PC-9 (cell line): ENCODE results near the gene SDK2.

Source experiments
- EZH2 ChIP-seq: fragments of 200-600 bp; sonication (generic); IDR thresholded peaks from 2 replicates; pipeline ENCODE4 v1.8.0; 2017; ENCODE audit warnings: antibody characterized with exemption, low read depth
- TF ChIP-seq, protein P1 (sequence below): fragments of 200-600 bp; sonication (generic); conservative IDR thresholded peaks from 2 replicates; pipeline ENCODE4 v1.6.1; 2017; ENCODE audit warnings: mixed run types, antibody characterized with exemption, mild to moderate bottlenecking, moderate library complexity

DNA sequence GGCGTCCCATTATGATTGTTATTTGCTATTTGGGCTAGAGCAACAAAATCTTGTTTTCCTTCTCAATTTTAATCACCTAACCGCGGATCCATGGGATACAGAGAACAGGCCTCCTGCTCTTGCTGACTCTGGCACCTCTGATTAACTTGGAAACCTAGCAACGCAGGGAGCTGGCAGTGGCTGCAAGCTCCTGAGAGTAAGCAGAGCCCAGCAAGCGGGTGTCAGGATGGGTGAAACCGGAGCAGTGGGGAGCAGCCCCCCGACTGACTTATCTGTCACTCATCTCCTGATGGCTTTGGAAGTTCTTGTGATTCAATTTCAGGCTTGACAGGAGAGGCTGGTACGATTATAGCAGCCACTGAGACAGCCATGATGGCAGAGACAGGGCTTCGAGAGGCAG, 286.9 kb downstream of the SDK2 start:
- TF ChIP-seq, protein P1, sequence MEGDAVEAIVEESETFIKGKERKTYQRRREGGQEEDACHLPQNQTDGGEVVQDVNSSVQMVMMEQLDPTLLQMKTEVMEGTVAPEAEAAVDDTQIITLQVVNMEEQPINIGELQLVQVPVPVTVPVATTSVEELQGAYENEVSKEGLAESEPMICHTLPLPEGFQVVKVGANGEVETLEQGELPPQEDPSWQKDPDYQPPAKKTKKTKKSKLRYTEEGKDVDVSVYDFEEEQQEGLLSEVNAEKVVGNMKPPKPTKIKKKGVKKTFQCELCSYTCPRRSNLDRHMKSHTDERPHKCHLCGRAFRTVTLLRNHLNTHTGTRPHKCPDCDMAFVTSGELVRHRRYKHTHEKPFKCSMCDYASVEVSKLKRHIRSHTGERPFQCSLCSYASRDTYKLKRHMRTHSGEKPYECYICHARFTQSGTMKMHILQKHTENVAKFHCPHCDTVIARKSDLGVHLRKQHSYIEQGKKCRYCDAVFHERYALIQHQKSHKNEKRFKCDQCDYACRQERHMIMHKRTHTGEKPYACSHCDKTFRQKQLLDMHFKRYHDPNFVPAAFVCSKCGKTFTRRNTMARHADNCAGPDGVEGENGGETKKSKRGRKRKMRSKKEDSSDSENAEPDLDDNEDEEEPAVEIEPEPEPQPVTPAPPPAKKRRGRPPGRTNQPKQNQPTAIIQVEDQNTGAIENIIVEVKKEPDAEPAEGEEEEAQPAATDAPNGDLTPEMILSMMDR = no peak
- no peak for TF ChIP-seq EZH2
